DND-41 (cell line): ENCODE data around the gene SLC37A4.

ENCODE experiments used
- EZH2 ChIP-seq: IDR thresholded peaks from 3 replicates; pipeline ENCODE4 v1.6.1; 2012; ENCODE audit warnings: borderline replicate concordance, low read depth, mild to moderate bottlenecking, moderate library complexity, low read length, inconsistent platforms; ENCODE audit not compliant: severe bottlenecking
- TF ChIP-seq, protein P1 (sequence below): IDR thresholded peaks from 2 replicates; pipeline ENCODE4 v1.5.1; 2012; ENCODE audit warnings: borderline replicate concordance, low read length, moderate library complexity, mild to moderate bottlenecking; ENCODE audit not compliant: poor library complexity, severe bottlenecking; ENCODE audit errors: extremely low read depth

- TF ChIP-seq EZH2, result no peak
- TF ChIP-seq, protein P1, sequence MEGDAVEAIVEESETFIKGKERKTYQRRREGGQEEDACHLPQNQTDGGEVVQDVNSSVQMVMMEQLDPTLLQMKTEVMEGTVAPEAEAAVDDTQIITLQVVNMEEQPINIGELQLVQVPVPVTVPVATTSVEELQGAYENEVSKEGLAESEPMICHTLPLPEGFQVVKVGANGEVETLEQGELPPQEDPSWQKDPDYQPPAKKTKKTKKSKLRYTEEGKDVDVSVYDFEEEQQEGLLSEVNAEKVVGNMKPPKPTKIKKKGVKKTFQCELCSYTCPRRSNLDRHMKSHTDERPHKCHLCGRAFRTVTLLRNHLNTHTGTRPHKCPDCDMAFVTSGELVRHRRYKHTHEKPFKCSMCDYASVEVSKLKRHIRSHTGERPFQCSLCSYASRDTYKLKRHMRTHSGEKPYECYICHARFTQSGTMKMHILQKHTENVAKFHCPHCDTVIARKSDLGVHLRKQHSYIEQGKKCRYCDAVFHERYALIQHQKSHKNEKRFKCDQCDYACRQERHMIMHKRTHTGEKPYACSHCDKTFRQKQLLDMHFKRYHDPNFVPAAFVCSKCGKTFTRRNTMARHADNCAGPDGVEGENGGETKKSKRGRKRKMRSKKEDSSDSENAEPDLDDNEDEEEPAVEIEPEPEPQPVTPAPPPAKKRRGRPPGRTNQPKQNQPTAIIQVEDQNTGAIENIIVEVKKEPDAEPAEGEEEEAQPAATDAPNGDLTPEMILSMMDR, result peak; percentile 62
These were observed 33.6 kb downstream of the SLC37A4 start for GRCh38 chr11:118996926-118997626.
